OCI-LY1 (cell line): ENCODE data around the gene BEND3.

Experiments
- H2AFZ ChIP-seq: fragments of 200-600 bp; sonication (generic), shearing (Covaris generic); 2 replicates; pipeline ENCODE4 v1.6.0; 2014; ENCODE audit warnings: antibody characterized with exemption, mild to moderate bottlenecking, low read length
- H3F3A ChIP-seq: fragments of 200-600 bp; sonication (generic), shearing (Covaris generic); 2 replicates; pipeline ENCODE4 v1.6.0; 2014; ENCODE audit warnings: mild to moderate bottlenecking, antibody characterized with exemption, low read length, moderate library complexity; ENCODE audit not compliant: insufficient read depth
- H3K27ac ChIP-seq: fragments of 200-600 bp; sonication (generic); 2 replicates; pipeline ENCODE4 v1.5.1; 2014; ENCODE audit warnings: low read length, mixed run types, mild to moderate bottlenecking, low read depth; ENCODE audit not compliant: poor library complexity, severe bottlenecking
- H3K27me3 ChIP-seq: fragments of 200-600 bp; sonication (generic); 2 replicates; pipeline ENCODE4 v1.6.0; 2014; ENCODE audit warnings: antibody characterized with exemption, mild to moderate bottlenecking, low read length, moderate library complexity; ENCODE audit not compliant: insufficient read depth
- H3K36me3 ChIP-seq: fragments of 200-600 bp; sonication (generic); 2 replicates; pipeline ENCODE4 v1.6.1; 2014; ENCODE audit warnings: mild to moderate bottlenecking, antibody characterized with exemption, low read length, moderate library complexity, mixed read lengths; ENCODE audit not compliant: insufficient read depth
- H3K4me1 ChIP-seq: fragments of 200-600 bp; sonication (generic); 2 replicates; pipeline ENCODE4 v1.5.1; 2014; ENCODE audit warnings: mild to moderate bottlenecking, low read length, moderate library complexity; ENCODE audit not compliant: insufficient read depth, severe bottlenecking
- H3K4me2 ChIP-seq: fragments of 200-600 bp; sonication (generic), shearing (Covaris generic); 2 replicates; pipeline ENCODE4 v1.6.1; 2014; ENCODE audit warnings: low read length
- H3K4me3 ChIP-seq: fragments of 200-600 bp; sonication (generic); 2 replicates; pipeline ENCODE4 v1.5.1; 2014; ENCODE audit warnings: low read length, low read depth, mild to moderate bottlenecking, mixed read lengths; ENCODE audit not compliant: poor library complexity, severe bottlenecking
- H3K79me2 ChIP-seq: fragments of 200-600 bp; shearing (Covaris generic); 2 replicates; pipeline ENCODE4 v1.6.1; 2016; ENCODE audit warnings: mixed run types, low read length, mixed read lengths; ENCODE audit not compliant: insufficient read depth
- H3K9ac ChIP-seq: fragments of 200-600 bp; sonication (generic), shearing (Covaris generic); 2 replicates; pipeline ENCODE4 v1.6.1; 2014; ENCODE audit warnings: mild to moderate bottlenecking, low read length, mixed read lengths
- H3K9me2 ChIP-seq: fragments of 200-600 bp; sonication (generic), shearing (Covaris generic); 2 replicates; pipeline ENCODE4 v1.6.1; 2014; ENCODE audit warnings: low read depth, mild to moderate bottlenecking, low read length, mixed read lengths
- H3K9me3 ChIP-seq: fragments of 200-600 bp; shearing (Covaris generic); 2 replicates; pipeline ENCODE4 v1.6.1; 2014; ENCODE audit warnings: low read length, mixed read lengths
- H4K20me1 ChIP-seq: fragments of 200-600 bp; sonication (generic), shearing (Covaris generic); 2 replicates; pipeline ENCODE4 v1.6.0; 2016; ENCODE audit warnings: mild to moderate bottlenecking, low read length; ENCODE audit not compliant: insufficient read depth
- EZH2 ChIP-seq: fragments of 200-600 bp; sonication (generic), shearing (Covaris generic); IDR thresholded peaks from 2 replicates; pipeline ENCODE4 v1.8.0; 2017; ENCODE audit warnings: borderline replicate concordance, mixed run types, mild to moderate bottlenecking, antibody characterized with exemption, low read length, moderate library complexity, mixed read lengths
- TF ChIP-seq, protein P1 (sequence below): fragments of 200-600 bp; sonication (generic), shearing (Covaris generic); IDR thresholded peaks from 2 replicates; pipeline ENCODE4 v1.5.1; 2017; ENCODE audit warnings: mild to moderate bottlenecking, antibody characterized with exemption, low read length, moderate library complexity, mixed read lengths

BEND3 gene

DNA sequence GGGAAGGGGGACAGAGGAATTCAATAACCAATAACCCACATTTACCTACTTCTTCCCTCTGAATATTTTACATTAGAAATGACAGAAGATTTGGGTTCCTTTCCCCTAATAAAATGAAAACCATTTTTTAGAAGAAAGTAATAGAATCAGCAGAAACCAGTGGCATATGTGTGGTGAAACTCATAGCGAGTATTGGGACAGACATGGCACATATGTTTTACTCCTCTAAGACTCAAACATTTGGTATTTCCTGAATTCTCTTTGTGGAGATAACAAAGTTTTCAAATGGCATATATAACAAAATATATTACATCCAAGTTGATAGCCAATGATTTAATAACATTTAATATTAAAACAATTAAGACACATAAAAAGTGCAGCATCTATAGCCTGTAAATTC, 12.9 kb upstream of the BEND3 start:
- no peaks in the 10 kb centered on the region for H3K9me2 ChIP-seq
- H3K9me3 ChIP-seq: no peaks in the 10 kb centered on the region
- no peak overlapping the region for H2AFZ ChIP-seq
- H3K36me3 ChIP-seq: no peaks in the 10 kb centered on the region
- H3K27me3 ChIP-seq: no peaks in the 10 kb centered on the region
- H4K20me1 ChIP-seq: no peaks in the 10 kb centered on the region
- TF ChIP-seq, protein P1, sequence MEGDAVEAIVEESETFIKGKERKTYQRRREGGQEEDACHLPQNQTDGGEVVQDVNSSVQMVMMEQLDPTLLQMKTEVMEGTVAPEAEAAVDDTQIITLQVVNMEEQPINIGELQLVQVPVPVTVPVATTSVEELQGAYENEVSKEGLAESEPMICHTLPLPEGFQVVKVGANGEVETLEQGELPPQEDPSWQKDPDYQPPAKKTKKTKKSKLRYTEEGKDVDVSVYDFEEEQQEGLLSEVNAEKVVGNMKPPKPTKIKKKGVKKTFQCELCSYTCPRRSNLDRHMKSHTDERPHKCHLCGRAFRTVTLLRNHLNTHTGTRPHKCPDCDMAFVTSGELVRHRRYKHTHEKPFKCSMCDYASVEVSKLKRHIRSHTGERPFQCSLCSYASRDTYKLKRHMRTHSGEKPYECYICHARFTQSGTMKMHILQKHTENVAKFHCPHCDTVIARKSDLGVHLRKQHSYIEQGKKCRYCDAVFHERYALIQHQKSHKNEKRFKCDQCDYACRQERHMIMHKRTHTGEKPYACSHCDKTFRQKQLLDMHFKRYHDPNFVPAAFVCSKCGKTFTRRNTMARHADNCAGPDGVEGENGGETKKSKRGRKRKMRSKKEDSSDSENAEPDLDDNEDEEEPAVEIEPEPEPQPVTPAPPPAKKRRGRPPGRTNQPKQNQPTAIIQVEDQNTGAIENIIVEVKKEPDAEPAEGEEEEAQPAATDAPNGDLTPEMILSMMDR: no peak
- no peak for TF ChIP-seq EZH2
- H3K27ac ChIP-seq: peak overlapping the region; percentile 71
- H3K4me2 ChIP-seq: no peak overlapping the region
- H3K9ac ChIP-seq: no peak overlapping the region
- 0 out of 2 replicates have a peak, but pooled peaks cover 6% of the 10 kb centered on the region for H3F3A ChIP-seq
- H3K4me1 ChIP-seq: peaks cover 43% of the 10 kb centered on the region
- H3K79me2 ChIP-seq: no peaks in the 10 kb centered on the region
- H3K4me3 ChIP-seq: no peak overlapping the region

DNA sequence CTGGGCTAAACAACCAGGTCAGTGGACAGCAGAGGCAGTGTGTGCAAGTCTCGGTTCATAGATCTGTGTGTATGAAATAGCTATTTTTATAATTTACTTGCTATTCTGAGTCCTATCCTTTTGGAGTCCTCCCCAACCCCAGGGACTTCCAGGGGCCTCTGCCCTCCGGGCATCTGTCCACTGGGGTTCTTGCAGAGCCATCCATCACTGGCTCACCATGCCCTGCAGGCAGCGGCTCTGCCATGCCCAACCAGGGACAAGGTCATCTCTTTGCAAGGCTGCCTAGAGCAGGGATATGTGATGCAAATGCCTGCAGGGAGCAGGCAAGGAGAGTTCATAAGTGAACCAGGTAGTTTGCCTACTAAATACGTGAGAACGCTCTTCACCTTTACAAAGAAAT, 10.5 kb upstream of the BEND3 start:
- H3K4me1 ChIP-seq: peaks cover 58% of the 10 kb centered on the region
- H4K20me1 ChIP-seq: no peaks in the 10 kb centered on the region
- no peaks in the 10 kb centered on the region for H3K79me2 ChIP-seq
- no peaks in the 10 kb centered on the region for H3K9me3 ChIP-seq
- TF ChIP-seq, protein P1: no peak
- TF ChIP-seq EZH2: no peak
- H2AFZ ChIP-seq: no peak overlapping the region
- no peaks in the 10 kb centered on the region for H3K27me3 ChIP-seq
- H3K36me3 ChIP-seq: no peaks in the 10 kb centered on the region
- H3K4me2 ChIP-seq: no peak overlapping the region
- H3F3A ChIP-seq: 0 out of 2 replicates have a peak, but pooled peaks cover 6% of the 10 kb centered on the region
- no peak overlapping the region for H3K4me3 ChIP-seq
- H3K9me2 ChIP-seq: no peaks in the 10 kb centered on the region
- H3K9ac ChIP-seq: no peak overlapping the region; the same call in 1 of the 2 replicates
- peak overlapping the region; percentile 84 for H3K27ac ChIP-seq

DNA sequence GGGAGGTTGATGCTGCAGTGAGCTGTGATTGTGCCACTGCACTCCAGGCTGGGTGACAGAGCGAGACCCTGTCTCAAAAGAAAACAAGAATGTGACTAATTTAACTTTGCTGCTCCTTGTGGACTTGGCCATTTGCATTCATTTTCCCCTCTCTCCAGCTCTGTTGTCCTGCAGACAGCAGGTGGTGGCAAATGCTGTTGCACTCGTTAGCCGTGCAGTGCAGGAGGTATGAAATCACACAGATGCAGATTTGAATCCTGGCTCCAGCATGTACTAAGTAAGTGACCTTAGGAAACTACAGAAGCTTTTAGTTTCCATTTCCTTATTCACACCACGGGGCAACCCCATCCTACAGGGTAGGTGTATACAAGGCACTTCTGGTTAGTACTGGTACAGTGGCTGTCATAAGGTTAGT, 9.6 kb upstream of the BEND3 start:
- H3K4me3 ChIP-seq: no peak overlapping the region
- no peak for TF ChIP-seq EZH2
- TF ChIP-seq, protein P1: peak; percentile 14; the same call in 1 of the 2 replicates
- H3K9me2 ChIP-seq: no peaks in the 10 kb centered on the region
- 0 out of 2 replicates have a peak, but pooled peaks cover 6% of the 10 kb centered on the region for H3F3A ChIP-seq
- H3K79me2 ChIP-seq: no peaks in the 10 kb centered on the region
- no peaks in the 10 kb centered on the region for H3K36me3 ChIP-seq
- no peaks in the 10 kb centered on the region for H3K9me3 ChIP-seq
- no peaks in the 10 kb centered on the region for H4K20me1 ChIP-seq
- peaks cover 55% of the 10 kb centered on the region for H3K4me1 ChIP-seq
- no peak overlapping the region for H2AFZ ChIP-seq
- H3K4me2 ChIP-seq: peak overlapping the region; percentile 40; the same call in 1 of the 2 replicates
- no peaks in the 10 kb centered on the region for H3K27me3 ChIP-seq
- H3K9ac ChIP-seq: peak overlapping the region; percentile 42; the same call in 1 of the 2 replicates
- H3K27ac ChIP-seq: peak overlapping the region; percentile 84
